Lung microvascular endothelial cell (primary cell): Measurements from ENCODE around the gene CEP164. TPM values are rescaled to one million over a fixed set of nuclear protein-coding genes. Genes with fewer than 3 reads are reported as not detected.

Source experiments
- DNase-seq, 2 donors: peaks; one replicate each; pipeline versions ENCODE4 v3.0.0 to v3.0.0-alpha.2; 2010; ENCODE audit warnings: low read depth in 2 of 2
- total RNA-seq: library from RNA; depleted of rRNA; stranded (reverse); fragments of >200 nt; gene quantifications from 2 replicates; pipeline ENCODE4 v1.2.1, GENCODE V29; 2014

CEP164 gene
- total RNA-seq, 1 donor from 2014 or later = 11.9 TPM

- no peak for DNase-seq
Measured at GRCh38 chr11:117356126-117356890, 28.7 kb downstream of the CEP164 start.

- DNase-seq = no peak
Measured at GRCh38 chr11:117361432-117361831, 33.8 kb downstream of the CEP164 start.

- DNase-seq = no peak
Measured at GRCh38 chr11:117366248-117366647, 38.6 kb downstream of the CEP164 start.

- DNase-seq = no peak
Measured at GRCh38 chr11:117366875-117367274, 39.2 kb downstream of the CEP164 start.

- DNase-seq = no peak
Measured at GRCh38 chr11:117369534-117369933, 41.9 kb downstream of the CEP164 start.

- DNase-seq = no peak
Measured at GRCh38 chr11:117371453-117371852, 43.8 kb downstream of the CEP164 start.

GRCh38 chr11:117374316-117375055 is 46.8 kb downstream of the CEP164 start:
- no peak for DNase-seq

GRCh38 chr11:117375960-117376359 is 48.3 kb downstream of the CEP164 start:
- DNase-seq = no peak

- no peak for DNase-seq
Measured at GRCh38 chr11:117376517-117376916, 48.9 kb downstream of the CEP164 start.

- DNase-seq = peak; percentile 75 to 82
Measured at GRCh38 chr11:117378976-117379865, 51.6 kb downstream of the CEP164 start.

- DNase-seq = no peak
Measured at GRCh38 chr11:117380676-117381075, 53.0 kb downstream of the CEP164 start.

- no peak for DNase-seq
Measured at GRCh38 chr11:117381481-117382387, 54.1 kb downstream of the CEP164 start.

GRCh38 chr11:117382746-117383145 is 55.1 kb downstream of the CEP164 start:
- no peak for DNase-seq

- peak; percentile 40 to 81 for DNase-seq
Measured at GRCh38 chr11:117384045-117384444, 56.4 kb downstream of the CEP164 start.

GRCh38 chr11:117385471-117385870 is 57.8 kb downstream of the CEP164 start:
- no peak for DNase-seq

- DNase-seq = no peak
Measured at GRCh38 chr11:117385906-117386305, 58.3 kb downstream of the CEP164 start.

GRCh38 chr11:117387992-117388755 is 60.5 kb downstream of the CEP164 start:
- no peak for DNase-seq

GRCh38 chr11:117390743-117391142 is 63.1 kb downstream of the CEP164 start:
- DNase-seq = no peak

GRCh38 chr11:117391181-117391580 is 63.5 kb downstream of the CEP164 start:
- no peak for DNase-seq
